ACHN (cell line): ENCODE measurements around the gene CPLX4.
"Not testable (repeated sequence)": the region's sequence is repeated elsewhere in the genome, so short reads cannot be mapped to it uniquely, and the experiment has no call there.

ENCODE experiments used
- DNase-seq: peaks from one replicate; pipeline ENCODE4 v3.0.0-alpha.2; 2015
- in situ Hi-C: cut with HindIII; loops from 2 replicates; pipeline ENCODE4 v1.10.0; 2017; ENCODE audit warnings: low sequenced_read_pairs, low pct_ligation_motif_present, low pct_unique_long_range_greater_than_20kb

The CPLX4 gene

DNA sequence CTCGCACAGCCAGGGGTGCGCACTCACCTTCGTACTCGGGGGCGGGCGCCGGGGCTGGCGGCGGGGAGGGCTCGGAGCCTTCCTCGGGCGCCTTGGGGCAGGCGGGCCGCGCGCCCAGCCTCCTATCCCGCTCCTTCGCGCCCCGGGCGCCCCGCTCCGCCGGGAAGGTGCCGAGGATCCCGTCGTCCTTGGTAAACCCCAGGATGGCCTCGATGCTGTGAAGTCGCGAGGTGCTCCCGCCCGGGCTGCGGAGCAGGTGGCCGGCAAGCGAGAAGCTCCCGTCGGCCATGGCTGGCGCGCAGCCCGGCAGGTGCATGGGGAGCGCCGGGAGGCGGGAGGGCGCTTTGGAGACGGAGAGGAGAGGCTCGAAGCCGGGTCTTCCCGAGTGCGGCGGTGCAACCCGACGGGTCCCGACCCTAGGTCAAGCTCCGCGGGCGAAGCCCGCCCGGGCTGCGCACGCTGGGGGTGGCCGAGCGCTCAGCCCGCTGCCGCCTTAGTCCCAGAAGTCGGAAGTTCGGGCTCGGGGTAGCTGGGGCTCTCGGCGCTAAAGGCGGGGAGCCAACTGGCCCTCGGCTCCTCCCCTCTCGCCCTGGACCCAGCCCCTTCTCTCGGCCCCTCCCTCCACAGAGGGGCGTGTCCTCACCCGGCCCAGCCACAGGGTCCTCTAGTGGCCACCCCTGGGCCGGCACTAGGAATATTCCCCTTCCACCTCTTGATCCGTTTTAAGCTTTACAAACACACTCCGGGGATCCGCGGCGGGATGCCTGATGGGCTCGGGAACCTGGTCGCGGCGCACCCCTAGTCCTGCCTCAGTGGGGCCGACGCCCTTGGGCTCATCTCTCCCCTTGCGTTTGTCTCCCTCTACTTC lies 45.3 kb downstream of the CPLX4 start, which contains the start of gene RAX:
TSS of gene RAX (minus strand) at position 564 of the 868 bp plus-strand sequence. CDS start at position 316, 248 bp downstream.
- no peak for DNase-seq
- in situ Hi-C loops, result no loop called here

DNA sequence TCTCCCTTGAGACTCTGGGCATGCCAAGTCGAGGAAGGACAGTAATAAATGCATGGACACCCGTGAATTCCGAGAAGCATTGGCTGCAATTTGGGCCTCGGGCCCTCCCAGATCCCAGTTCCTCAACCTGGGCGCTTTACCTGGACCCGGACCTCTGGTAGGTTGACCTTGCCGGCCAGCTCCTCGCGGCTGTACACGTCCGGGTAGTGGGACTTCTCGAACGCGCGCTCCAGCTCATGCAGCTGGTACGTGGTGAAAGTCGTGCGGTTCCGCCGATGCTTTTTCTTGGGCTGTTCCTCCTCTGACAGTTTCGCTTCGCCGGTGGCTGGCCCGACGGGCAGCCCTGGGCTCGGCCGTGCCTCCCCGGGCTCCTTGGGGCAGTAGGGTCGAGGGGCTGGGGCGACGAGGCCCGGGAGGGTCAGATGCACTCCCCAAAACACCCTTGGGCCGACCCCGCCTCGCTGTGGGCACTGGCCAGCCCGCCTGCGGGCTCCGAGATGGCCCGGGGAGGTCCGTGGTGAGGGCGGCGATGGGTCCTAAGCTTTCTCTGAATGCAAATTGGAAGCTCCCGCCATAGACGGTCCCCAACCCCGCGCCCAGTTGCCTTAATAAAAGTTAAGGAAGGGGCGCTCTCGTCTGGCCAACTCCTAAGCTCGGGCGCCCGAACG lies 46.1 kb downstream of the CPLX4 start:
- in situ Hi-C loops, result no loop called here
- DNase-seq, result no peak

GRCh38 chr18:59271606-59272220 lies 46.7 kb downstream of the CPLX4 start:
- in situ Hi-C loops, result no loop called here
- no peak for DNase-seq

DNA sequence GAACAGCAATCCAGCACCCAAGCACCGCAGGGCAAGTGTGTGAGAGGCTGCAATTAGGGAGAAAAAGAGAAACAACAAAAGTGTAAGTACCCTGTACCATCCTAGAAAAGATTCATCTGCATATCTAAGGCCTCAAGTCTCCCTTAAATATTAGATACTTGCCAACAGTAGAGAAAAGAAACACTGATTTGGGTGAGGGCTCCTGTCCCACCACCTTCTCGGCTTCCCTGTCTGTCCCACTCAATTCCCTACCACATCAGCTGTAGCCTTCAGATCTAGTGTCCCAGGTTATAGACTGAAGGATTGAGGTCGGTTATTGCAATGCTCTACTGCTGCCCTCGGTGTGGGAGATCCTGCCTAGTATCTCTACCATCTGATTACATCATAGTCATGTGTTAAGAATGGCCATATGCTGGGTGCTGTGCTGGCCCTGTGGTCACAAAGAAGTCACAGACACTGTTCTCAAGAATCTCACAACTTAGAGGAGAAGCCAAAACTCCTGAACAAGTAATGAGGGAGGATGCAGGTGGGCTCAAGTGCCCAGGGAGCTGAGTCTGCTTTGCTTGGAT lies 47.7 kb downstream of the CPLX4 start:
- DNase-seq, result no peak
- in situ Hi-C loops, result no loop called here

DNA sequence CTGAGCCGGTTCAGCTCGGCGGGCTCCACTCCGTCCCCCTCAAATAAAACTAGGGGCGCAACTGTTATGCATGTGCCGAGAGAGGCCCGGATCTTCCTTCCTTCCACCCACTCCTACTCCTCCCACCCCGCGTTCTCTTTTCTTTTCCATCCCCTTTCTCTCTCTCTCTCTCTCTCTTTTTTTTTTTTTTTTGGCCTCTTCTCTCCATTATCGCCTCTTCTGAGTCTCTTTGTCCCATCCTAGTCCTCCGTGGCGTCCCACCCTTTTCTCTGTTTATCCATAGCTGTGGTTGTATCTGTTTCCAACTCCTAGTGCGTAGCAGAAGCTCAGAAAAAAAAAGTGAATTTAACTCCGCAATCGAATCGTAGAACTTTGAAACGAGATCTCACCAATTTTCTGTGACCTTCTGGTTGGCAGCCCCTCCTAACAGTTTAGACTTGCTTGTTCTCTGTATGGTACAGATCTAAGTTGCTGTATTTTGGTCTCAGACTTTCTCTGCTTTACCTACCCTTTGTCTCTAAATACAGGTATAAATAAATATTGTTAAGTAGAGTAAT lies 48.8 kb downstream of the CPLX4 start:
- in situ Hi-C loops, result no loop called here

DNA sequence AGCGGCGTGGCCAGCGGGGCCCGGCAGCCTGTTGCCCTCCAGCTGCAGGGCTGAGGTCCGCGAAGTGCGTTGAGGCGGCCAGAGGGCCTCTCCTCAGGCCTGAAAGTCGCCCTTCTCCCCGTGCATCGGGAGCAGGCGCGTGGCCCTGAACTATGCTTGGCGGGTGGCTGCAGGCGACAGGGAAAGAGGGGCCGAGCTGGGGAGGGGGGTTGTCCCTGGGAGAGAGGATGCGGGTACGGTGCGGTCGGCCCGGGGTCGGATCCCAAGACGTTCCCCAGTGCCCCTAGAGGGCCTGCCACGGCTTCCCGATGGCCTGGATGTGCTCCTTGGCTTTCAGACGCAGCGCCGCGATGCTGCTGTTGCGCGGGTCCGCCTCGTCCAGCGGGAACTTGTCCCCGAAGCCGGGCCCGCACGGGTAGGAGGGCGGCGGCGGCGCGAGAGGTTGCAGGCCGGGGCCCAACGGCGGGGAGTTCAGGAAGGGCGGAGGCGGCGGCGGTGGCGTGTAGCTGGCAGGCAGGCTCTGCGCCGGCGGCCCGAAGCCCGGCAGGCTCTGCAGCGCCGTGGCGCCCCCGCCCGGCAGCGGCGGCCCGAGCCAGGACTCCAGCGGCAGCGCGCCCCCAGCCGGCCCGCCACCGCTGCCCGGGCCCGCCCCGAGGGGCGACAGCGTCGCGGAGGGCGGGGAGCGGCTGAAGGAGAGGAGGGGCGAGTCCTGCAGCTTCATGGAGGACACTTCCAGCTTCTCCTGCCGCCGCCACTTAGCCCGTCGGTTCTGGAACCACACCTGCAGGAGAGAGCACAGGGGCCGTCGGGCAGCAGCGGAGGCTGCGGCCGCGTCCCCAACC lies 49.5 kb downstream of the CPLX4 start:
- no peak for DNase-seq
- in situ Hi-C loops, result no loop called here

More for the DNA sequence above, 48.8 kb downstream of the CPLX4 start:
- no peak for DNase-seq

DNA sequence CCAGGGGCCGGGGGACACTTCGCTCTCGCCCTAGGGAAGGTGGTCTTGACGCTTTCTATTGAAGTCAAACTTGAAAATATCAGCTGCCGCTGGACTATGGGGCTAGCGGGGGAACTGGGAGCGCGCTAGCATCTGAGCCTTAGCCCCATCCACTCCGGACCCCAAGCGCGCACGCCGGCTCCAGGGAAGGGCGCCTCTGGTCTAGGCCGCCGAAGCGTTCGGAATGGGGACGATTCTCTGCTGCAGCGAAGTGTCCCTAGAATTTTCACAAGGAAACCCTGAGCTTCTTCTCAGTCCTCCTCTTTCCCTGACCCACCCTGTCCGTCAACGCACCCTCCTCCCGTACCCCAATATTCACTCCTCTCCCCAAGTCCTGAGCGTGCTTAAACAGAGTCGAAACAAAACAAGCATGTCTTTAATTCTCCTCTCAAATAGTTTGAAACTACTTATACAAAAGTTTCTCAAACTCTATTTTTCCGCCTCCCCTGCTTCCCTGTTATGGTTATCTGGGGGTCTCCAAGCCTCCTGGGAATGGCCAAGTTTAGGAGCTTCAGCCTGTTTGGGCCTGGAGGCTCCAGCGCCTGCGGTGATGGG lies 50.2 kb downstream of the CPLX4 start:
- no peak for DNase-seq
- in situ Hi-C loops, result no loop called here

DNA sequence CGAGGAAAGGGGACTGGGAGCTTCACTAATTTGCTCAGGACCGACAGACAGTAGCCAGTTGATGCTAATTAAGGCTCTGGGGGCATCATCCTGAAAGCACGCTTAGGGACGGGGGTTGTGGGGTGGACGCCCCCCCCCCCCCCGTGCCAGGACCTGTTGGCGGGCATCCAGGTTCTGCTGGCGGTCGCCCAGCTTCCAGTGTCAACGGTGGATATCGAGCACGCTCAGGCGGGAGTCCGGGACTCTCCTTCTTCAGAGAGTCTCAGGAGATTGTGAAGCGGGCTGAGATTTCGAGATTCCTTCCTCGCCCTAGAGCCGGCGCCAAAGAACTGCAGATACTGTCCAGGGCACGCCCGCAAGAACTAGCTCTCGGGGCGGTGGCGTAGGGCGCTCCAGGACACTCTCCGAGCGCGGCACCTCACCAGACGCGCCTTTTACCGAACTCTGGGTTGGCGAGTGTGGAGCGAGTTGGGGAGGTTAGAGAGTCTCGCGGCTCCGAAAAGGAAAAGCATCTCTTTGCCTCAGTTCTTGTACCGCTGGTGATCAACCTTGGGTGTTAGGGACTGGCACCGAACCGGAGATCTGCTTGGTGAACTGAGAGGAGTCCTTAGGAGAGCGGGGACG lies 50.8 kb downstream of the CPLX4 start:
- no peak for DNase-seq
- in situ Hi-C loops, result no loop called here

GRCh38 chr18:59266886-59267502 lies 51.5 kb downstream of the CPLX4 start:
- in situ Hi-C loops, result no loop called here
- DNase-seq, result no peak

DNA sequence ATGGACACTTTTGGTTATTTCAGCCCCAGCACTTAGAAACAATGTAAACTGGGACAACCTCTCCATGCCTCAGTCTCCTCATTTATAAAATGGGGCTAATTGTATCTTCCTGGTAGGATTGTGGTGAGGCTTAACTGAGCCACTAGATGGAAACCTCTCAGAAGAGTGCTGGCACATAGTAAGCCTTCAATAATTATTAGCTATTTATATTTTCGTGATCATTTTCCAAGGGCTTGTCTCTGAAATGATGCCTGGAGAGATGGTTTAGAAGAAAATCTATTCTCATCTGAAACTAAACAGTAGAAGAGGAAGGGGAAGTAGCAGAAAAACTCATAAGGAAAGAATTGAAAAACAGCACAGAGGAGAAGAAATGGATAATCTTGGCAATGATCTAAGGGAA lies 52.0 kb downstream of the CPLX4 start:
- in situ Hi-C loops, result no loop called here
- no peak for DNase-seq

GRCh38 chr18:59265974-59266369 lies 52.5 kb downstream of the CPLX4 start:
- in situ Hi-C loops, result no loop called here
- no peak for DNase-seq

GRCh38 chr18:59265246-59265973 lies 53.0 kb downstream of the CPLX4 start:
- DNase-seq, result no peak
- in situ Hi-C loops, result no loop called here

DNA sequence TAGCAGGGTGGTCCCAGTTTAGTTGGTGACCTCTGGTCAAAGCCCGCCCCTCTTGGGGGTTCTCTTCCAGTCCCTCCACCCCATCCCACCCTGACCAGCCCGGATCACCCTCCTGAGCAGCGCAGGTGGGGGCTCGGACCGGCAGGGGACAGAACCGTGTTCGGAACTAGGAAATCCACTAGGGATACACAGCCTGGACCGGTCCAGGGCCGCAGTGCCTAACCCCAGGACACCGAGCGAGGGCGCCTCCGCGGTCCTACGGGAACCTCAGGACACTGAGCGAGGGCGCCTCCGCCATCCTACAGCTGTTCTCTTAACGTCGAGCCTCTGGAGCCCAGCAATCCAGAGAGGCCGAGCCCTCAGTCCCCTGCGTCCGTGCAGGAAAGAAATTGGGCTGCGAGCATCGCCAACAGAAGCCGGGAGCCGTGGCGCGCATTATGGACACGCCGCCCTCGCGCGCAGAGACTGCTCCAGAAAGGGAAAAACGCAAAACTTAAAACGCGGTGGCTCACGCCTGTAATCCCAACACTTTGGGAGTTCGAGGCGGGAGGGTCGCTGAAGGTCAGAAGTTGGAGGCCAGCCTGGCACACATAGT lies 53.7 kb downstream of the CPLX4 start:
- in situ Hi-C loops, result no loop called here
- no peak for DNase-seq

GRCh38 chr18:59264121-59264571 lies 54.3 kb downstream of the CPLX4 start:
- in situ Hi-C loops, result no loop called here
- DNase-seq, result no peak

DNA sequence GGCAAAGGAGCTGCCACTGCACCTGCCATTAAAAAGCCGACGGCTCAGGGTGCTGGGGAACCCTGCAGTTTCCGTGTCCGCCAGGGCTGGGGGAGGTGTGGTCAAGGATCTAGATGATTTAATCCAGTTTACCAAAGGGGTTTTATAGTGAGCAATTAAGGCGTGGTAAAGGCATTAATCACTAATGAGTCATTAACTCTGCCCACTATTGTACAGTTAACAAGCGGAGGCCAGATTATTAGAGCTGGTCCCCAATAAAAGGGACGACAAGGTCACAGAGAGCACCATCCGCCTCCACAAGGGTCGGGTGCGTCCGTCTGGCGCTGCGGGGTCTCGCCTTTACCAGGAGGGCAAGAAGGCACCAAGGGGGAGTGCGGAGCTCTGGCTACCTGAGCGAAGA lies 54.8 kb downstream of the CPLX4 start:
- in situ Hi-C loops, result no loop called here
- DNase-seq, result no peak

GRCh38 chr18:59262243-59262642 lies 56.2 kb downstream of the CPLX4 start:
- DNase-seq, in situ Hi-C loops: not testable (repeated sequence)
